ENCODE measurements around the gene CPA5.

- TF ChIP-seq CTCF (IDR thresholded peaks at IDR 0.05) (no peak), POLR2A (IDR thresholded peaks at IDR 0.05) (no peak), EP300 (IDR thresholded peaks at IDR 0.05) (no peak)
Observed at GRCh38 chr7:130353196-130353595, 8.6 kb downstream of the CPA5 start.

All from tibial nerve (tissue), 4 donors.